Astrocyte (in vitro differentiated cells and primary cell): ENCODE data around the gene SOCS2. TPM values are rescaled to one million over a fixed set of nuclear protein-coding genes. Genes with fewer than 3 reads are reported as not detected.
"Not testable (repeated sequence)": the region's sequence is repeated elsewhere in the genome, so short reads cannot be mapped to it uniquely, and the experiment has no call there.

Experiments
- DNase-seq: peaks from one replicate; pipeline ENCODE4 v3.0.0-alpha.2; 2010; ENCODE audit warnings: low read depth
- FAIRE-seq: peaks from 2 replicates; lab custom pipeline; 2011; peaks lifted over from hg19 to GRCh38; lab: Jason Lieb, UNC
- H2AFZ ChIP-seq: 2 replicates; pipeline ENCODE4 v1.6.0; 2012; ENCODE audit warnings: low read depth, low read length, inconsistent platforms
- H3K27ac ChIP-seq: 2 replicates; pipeline ENCODE4 v1.5.1; 2011; ENCODE audit warnings: low read depth, low read length, inconsistent platforms
- H3K27me3 ChIP-seq: 2 replicates; pipeline ENCODE4 v1.6.0; 2011; ENCODE audit warnings: low read length, inconsistent platforms; ENCODE audit not compliant: insufficient read depth
- H3K36me3 ChIP-seq: 2 replicates; pipeline ENCODE4 v1.5.1; 2011; ENCODE audit warnings: low read length, inconsistent platforms; ENCODE audit not compliant: insufficient read depth
- H3K4me1 ChIP-seq: 2 replicates; pipeline ENCODE4 v1.5.1; 2011; ENCODE audit warnings: low read length, inconsistent platforms; ENCODE audit not compliant: insufficient read depth
- H3K4me2 ChIP-seq: 2 replicates; pipeline ENCODE4 v1.6.0; 2012; ENCODE audit warnings: low read length, inconsistent platforms
- H3K4me3 ChIP-seq: 2 replicates; pipeline ENCODE4 v1.5.1; 2011; ENCODE audit warnings: low read depth, mild to moderate bottlenecking, low read length, inconsistent platforms; ENCODE audit not compliant: insufficient read depth
- H3K79me2 ChIP-seq: 2 replicates; pipeline ENCODE4 v1.6.0; 2012; ENCODE audit warnings: mild to moderate bottlenecking, low read length, inconsistent platforms; ENCODE audit not compliant: insufficient read depth
- H3K9ac ChIP-seq: 2 replicates; pipeline ENCODE4 v1.6.0; 2012; ENCODE audit warnings: mild to moderate bottlenecking, low read length, inconsistent platforms
- H3K9me3 ChIP-seq: 2 replicates; pipeline ENCODE4 v1.5.1; 2012; ENCODE audit warnings: low read depth, mild to moderate bottlenecking, low read length, inconsistent platforms; ENCODE audit not compliant: insufficient read depth
- H4K20me1 ChIP-seq: 2 replicates; pipeline ENCODE4 v1.6.0; 2012; ENCODE audit warnings: low read length, inconsistent platforms; ENCODE audit not compliant: insufficient read depth
- H3K27ac Mint-ChIP-seq: one replicate; pipeline ENCODE4 v1.8.0; 2021; ENCODE audit warnings: mild to moderate bottlenecking, mixed read lengths; ENCODE audit not compliant: unreplicated experiment
- H3K27me3 Mint-ChIP-seq: one replicate; pipeline ENCODE4 v1.8.0; 2021; ENCODE audit warnings: low read depth, mixed read lengths; ENCODE audit not compliant: unreplicated experiment
- H3K36me3 Mint-ChIP-seq: one replicate; pipeline ENCODE4 v1.8.0; 2021; ENCODE audit warnings: low read depth, mixed read lengths; ENCODE audit not compliant: unreplicated experiment
- H3K4me1 Mint-ChIP-seq: one replicate; pipeline ENCODE4 v1.8.0; 2021; ENCODE audit warnings: low read depth, mixed read lengths; ENCODE audit not compliant: unreplicated experiment
- H3K4me3 Mint-ChIP-seq: one replicate; pipeline ENCODE4 v1.8.0; 2021; ENCODE audit warnings: mild to moderate bottlenecking, moderate library complexity, mixed read lengths; ENCODE audit not compliant: unreplicated experiment
- H3K9me3 Mint-ChIP-seq: one replicate; pipeline ENCODE4 v1.8.0; 2021; ENCODE audit warnings: mild to moderate bottlenecking, mixed read lengths; ENCODE audit not compliant: unreplicated experiment
- CTCF ChIP-seq: IDR thresholded peaks from 2 replicates; pipeline ENCODE4 v1.5.1; 2011; ENCODE audit warnings: low read depth, mild to moderate bottlenecking, inconsistent platforms, low read length, moderate library complexity; ENCODE audit not compliant: insufficient read depth
- EZH2 ChIP-seq: IDR thresholded peaks from 2 replicates; pipeline ENCODE4 v1.6.1; 2012; ENCODE audit warnings: mild to moderate bottlenecking, low read length, inconsistent platforms; ENCODE audit not compliant: insufficient read depth
- total RNA-seq: library from RNA; stranded (reverse); gene quantifications from 2 replicates; pipeline ENCODE4 v1.2.1, GENCODE V29; 2021

The SOCS2 gene
- total RNA-seq, 1 donor from 2014 or later, result 6.4 TPM

DNA sequence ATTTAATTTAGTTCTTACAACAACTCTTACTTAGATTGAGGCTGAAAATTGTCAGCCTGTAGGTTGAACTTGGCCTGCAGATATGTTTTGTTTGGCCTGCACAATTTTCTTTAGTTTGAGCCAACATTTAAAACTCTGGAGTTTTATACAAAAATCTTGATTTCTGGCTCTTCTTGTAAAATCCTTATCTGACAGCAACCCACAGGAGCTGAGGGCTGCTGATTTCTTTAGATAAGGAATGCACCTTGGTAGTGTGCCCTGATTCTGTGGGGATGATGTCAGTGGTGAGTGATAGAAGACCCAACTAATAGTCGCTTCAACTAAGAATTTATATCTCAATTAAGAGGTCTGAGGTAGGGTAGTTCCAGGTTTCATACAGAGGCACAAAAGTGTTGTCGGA lies 49.5 kb downstream of the SOCS2 start:
- FAIRE-seq (no peak), DNase-seq (peak; percentile 90)
- Histone ChIP-seq H3K9ac (peak overlapping the region; percentile 11), H3K9me3 (no peaks in the 10 kb centered on the region), H3K36me3 (no peaks in the 10 kb centered on the region), H3K27me3 (no peaks in the 10 kb centered on the region), H3K4me3 (no peak overlapping the region), H3K4me2 (peak overlapping the region; percentile 7), H3K79me2 (no peaks in the 10 kb centered on the region), H3K4me1 (peaks cover 33% of the 10 kb centered on the region), H2AFZ (no peak overlapping the region), H4K20me1 (no peaks in the 10 kb centered on the region), H3K27ac (peak overlapping the region; percentile 34)
- no peaks in the 10 kb centered on the region for H3K36me3 Mint-ChIP-seq
- H3K27me3 Mint-ChIP-seq, result no peaks in the 10 kb centered on the region
- peaks cover 17% of the 10 kb centered on the region for H3K4me1 Mint-ChIP-seq
- TF ChIP-seq CTCF (no peak), EZH2 (no peak)
- no peak overlapping the region for H3K4me3 Mint-ChIP-seq
- peak overlapping the region; percentile 13 for H3K27ac Mint-ChIP-seq
- H3K9me3 Mint-ChIP-seq, result peaks cover 8% of the 10 kb centered on the region

- peaks cover 8% of the 10 kb centered on the region for H3K9me3 Mint-ChIP-seq
- peak overlapping the region; percentile 34 for H3K27ac ChIP-seq
- no peaks in the 10 kb centered on the region for H3K27me3 ChIP-seq
- H3K4me3 ChIP-seq, result no peak overlapping the region
- peak overlapping the region; percentile 11 for H3K9ac ChIP-seq
- H3K4me1 ChIP-seq, result peaks cover 30% of the 10 kb centered on the region
- H3K4me3 Mint-ChIP-seq, result no peak overlapping the region
- H3K36me3 ChIP-seq, result no peaks in the 10 kb centered on the region
- no peak for FAIRE-seq
- peak overlapping the region; percentile 7 for H3K4me2 ChIP-seq
- H3K27ac Mint-ChIP-seq, result no peak overlapping the region
- H3K36me3 Mint-ChIP-seq, result no peaks in the 10 kb centered on the region
- TF ChIP-seq EZH2 (no peak), CTCF (no peak)
- no peak overlapping the region for H2AFZ ChIP-seq
- DNase-seq, result no peak
- no peaks in the 10 kb centered on the region for H3K79me2 ChIP-seq
- H3K27me3 Mint-ChIP-seq, result no peaks in the 10 kb centered on the region
- no peaks in the 10 kb centered on the region for H3K9me3 ChIP-seq
- peaks cover 17% of the 10 kb centered on the region for H3K4me1 Mint-ChIP-seq
- H4K20me1 ChIP-seq, result no peaks in the 10 kb centered on the region
These were observed 50.0 kb downstream of the SOCS2 start for GRCh38 chr12:93622485-93622884.

DNA sequence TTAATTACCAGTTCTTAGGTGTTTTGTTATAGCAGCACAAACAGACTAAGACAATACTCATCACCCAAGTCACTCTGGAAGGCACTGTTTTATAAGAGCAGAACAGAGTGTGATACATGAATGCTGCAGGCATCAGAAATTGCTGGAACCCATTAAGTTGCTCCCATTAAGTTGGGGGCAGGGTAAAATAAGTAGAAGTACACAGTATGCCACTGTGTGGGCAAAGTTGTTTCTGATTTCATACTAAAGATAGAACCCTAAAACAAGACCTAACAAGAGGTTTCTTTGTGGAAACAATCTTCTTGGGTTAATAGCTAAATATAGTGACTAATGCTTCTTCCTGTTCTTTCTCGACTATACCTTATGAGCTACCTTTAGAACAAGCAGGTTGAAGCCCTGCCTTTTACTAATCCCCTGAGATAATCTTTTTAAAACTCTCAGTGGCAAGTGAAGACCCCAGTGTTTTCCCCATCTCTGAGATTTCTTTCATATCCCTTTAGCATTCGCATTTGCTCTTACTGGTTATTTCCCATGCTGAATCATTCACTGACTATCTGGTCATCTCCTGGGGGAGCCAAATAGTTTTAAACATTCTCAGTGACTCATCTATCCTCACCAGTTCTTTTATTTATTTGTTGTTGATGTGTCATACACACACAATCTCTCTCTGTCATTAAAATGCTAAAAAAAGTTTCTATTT lies 52.3 kb downstream of the SOCS2 start:
- H3K27me3 ChIP-seq, result no peaks in the 10 kb centered on the region
- peak overlapping the region; percentile 79 for H3K4me2 ChIP-seq
- no peaks in the 10 kb centered on the region for H4K20me1 ChIP-seq
- DNase-seq (peak; percentile 96), FAIRE-seq (peak; percentile 94)
- no peaks in the 10 kb centered on the region for H3K36me3 Mint-ChIP-seq
- no peaks in the 10 kb centered on the region for H3K79me2 ChIP-seq
- no peaks in the 10 kb centered on the region for H3K36me3 ChIP-seq
- TF ChIP-seq EZH2, result no peak
- TF ChIP-seq CTCF, result no peak
- H3K4me3 ChIP-seq, result peak overlapping the region; percentile 8
- no peaks in the 10 kb centered on the region for H3K9me3 ChIP-seq
- H3K27ac Mint-ChIP-seq, result peak overlapping the region; percentile 98
- peak overlapping the region; percentile 79 for H3K9ac ChIP-seq
- H3K27me3 Mint-ChIP-seq, result no peaks in the 10 kb centered on the region
- no peak overlapping the region for H2AFZ ChIP-seq
- peaks cover 13% of the 10 kb centered on the region for H3K9me3 Mint-ChIP-seq
- peaks cover 17% of the 10 kb centered on the region for H3K4me1 Mint-ChIP-seq
- peak overlapping the region; percentile 51 for H3K4me3 Mint-ChIP-seq
- peak overlapping the region; percentile 98 for H3K27ac ChIP-seq
- H3K4me1 ChIP-seq, result peaks cover 30% of the 10 kb centered on the region

GRCh38 chr12:93625295-93625645 lies 52.8 kb downstream of the SOCS2 start:
- peaks cover 17% of the 10 kb centered on the region for H3K4me1 Mint-ChIP-seq
- not testable (repeated sequence) for DNase-seq, H3K36me3 Mint-ChIP-seq, H2AFZ ChIP-seq, H3K36me3 ChIP-seq, H3K27me3 ChIP-seq, H4K20me1 ChIP-seq, H3K4me3 ChIP-seq, FAIRE-seq, H3K27me3 Mint-ChIP-seq, H3K9me3 ChIP-seq, H3K79me2 ChIP-seq
- Histone ChIP-seq H3K9ac (peak overlapping the region; percentile 79), H3K4me2 (peak overlapping the region; percentile 79), H3K4me1 (peaks cover 30% of the 10 kb centered on the region), H3K27ac (peak overlapping the region; percentile 98)
- peak overlapping the region; percentile 51 for H3K4me3 Mint-ChIP-seq
- H3K27ac Mint-ChIP-seq, result peak overlapping the region; percentile 98
- peaks cover 14% of the 10 kb centered on the region for H3K9me3 Mint-ChIP-seq
